ENCODE results near the gene DGKQ.

DNA sequence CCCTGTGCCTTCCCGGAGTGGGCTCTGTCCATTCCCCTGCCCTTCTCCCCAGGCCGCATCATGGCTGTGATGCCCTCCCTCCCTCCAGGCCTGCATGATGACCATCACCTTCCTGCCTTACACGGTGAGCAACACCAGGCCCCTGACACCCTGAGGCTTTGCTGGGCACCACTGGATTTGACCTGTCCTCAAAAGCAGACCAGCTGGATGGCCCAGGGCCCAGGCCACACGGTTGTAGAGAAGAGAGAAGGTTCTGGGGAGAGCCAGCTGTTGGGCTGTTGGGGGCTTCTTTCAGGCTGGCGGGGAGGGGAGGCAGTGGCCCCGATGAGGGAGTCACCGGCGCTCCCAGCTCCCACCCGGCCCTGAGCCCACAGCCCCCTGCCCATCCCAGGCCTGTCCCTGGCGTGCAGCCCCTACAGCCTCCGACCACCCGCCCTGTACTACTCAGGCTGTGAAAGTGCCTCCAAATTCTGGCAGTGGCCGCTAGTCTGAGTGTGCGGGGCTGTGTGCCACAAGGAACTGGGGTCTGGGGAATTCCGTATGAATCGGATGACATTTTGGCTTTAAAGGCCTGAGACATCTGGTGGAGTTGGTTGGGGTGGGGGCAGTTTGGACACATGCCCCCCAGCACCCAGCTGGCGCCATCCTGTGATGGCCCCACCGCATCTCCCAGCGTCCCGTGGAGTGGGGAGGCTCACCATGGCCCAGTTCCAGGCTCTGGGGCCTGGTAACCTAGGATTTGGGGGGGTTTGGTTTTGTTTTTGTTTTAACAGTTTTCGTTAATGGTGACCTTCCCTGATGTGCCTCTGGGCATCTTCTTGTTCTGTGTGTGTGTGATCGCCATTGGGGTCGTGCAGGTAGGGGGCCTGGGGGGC is 21.5 kb downstream of the DGKQ start:
- TF ChIP-seq, protein P1, sequence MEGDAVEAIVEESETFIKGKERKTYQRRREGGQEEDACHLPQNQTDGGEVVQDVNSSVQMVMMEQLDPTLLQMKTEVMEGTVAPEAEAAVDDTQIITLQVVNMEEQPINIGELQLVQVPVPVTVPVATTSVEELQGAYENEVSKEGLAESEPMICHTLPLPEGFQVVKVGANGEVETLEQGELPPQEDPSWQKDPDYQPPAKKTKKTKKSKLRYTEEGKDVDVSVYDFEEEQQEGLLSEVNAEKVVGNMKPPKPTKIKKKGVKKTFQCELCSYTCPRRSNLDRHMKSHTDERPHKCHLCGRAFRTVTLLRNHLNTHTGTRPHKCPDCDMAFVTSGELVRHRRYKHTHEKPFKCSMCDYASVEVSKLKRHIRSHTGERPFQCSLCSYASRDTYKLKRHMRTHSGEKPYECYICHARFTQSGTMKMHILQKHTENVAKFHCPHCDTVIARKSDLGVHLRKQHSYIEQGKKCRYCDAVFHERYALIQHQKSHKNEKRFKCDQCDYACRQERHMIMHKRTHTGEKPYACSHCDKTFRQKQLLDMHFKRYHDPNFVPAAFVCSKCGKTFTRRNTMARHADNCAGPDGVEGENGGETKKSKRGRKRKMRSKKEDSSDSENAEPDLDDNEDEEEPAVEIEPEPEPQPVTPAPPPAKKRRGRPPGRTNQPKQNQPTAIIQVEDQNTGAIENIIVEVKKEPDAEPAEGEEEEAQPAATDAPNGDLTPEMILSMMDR (IDR thresholded peaks at IDR 0.05) = no peak
- no peak for TF ChIP-seq POLR2A (IDR thresholded peaks at IDR 0.05)
